GM18520 (cell line): ENCODE results near the gene C8A.

Source experiments
- ATAC-seq: cut with Tn5 transposase; IDR thresholded peaks from one replicate; pipeline ENCODE4 v1.9.1; 2021; ENCODE audit not compliant: unreplicated experiment

C8A gene

GRCh38 chr1:56881417-56881816 is 26.8 kb downstream of the C8A start:
- ATAC-seq: no peak

- no peak for ATAC-seq
Measured at GRCh38 chr1:56890229-56890628, 35.6 kb downstream of the C8A start.

- ATAC-seq: no peak
Measured at GRCh38 chr1:56894014-56894413, 39.4 kb downstream of the C8A start.

GRCh38 chr1:56897150-56898004 is 42.8 kb downstream of the C8A start:
- ATAC-seq: no peak

DNA sequence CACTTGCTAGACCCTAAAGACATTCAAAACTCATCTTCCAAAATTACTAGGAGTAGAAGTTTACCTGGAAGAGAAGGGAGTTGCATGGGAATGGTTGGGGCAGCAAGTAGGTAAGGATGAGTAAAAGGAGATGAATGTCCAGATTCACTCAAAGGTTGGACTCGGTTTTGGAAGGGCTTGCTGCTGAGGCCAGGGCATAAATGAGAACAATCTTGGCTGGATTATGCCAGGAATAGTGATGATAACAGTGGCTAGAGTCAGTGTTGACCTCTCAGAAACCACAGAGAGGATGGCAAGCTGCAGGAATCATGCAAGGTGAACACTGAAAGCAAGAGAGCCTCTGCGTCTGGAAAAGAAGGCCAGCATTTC is 43.4 kb downstream of the C8A start:
- no peak for ATAC-seq

GRCh38 chr1:56898879-56899278 is 44.3 kb downstream of the C8A start:
- no peak for ATAC-seq

- no peak for ATAC-seq
Measured at GRCh38 chr1:56901716-56902115, 47.1 kb downstream of the C8A start.

DNA sequence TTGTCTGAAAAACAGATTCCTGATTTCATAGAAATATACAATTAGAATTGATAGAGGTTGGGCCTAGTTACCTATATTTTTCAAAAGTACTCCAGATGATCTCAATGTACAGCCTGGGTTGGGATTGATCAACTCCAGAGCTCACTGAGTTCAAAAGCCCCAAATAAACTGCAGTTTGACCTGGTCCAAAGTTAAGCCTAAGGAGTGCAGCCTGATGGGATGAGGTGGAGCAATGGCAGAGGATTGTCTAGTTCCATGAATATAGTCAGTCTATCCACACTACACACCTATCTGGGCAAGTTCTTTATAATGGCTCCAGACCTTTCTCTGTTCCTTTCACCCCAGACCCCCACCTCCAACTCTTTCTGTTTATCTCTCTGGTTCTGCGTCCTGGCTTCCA is 49.2 kb downstream of the C8A start:
- no peak for ATAC-seq

DNA sequence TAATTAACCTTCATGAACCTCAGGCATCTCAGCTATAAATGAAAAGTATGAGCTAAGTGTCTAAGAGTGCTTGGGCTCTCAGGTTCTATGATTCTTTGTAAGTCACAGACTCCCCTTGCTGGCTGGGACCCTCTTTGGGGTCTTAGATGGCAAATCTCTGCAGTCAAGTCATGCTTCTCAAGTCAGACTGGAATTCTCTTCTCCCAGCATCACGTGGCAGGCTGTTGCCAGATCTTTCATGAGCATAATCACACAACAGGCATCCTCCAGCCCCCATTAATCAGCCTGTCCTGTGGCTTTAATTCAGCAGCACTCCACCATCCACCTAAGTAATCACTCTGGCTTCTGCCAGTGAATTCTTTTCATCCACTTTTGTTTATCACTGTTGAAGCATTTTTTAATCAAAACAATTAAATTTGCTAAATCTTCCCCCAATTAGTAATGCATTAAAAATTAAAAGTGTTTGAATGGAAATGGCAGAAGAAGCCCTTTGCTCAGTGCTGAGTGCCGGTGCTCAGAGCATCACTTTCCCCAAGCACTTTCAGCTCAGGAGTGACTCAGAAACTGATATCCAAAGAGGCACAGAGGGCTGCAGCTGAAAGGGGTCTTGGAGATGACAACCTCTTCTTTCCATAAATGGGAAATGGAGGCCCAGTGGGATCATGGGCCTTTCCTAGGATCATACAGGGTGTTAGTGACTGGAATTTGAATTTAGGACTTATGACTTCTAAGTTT is 50.2 kb downstream of the C8A start:
- ATAC-seq: no peak

GRCh38 chr1:56905667-56906066 is 51.1 kb downstream of the C8A start:
- ATAC-seq: no peak

DNA sequence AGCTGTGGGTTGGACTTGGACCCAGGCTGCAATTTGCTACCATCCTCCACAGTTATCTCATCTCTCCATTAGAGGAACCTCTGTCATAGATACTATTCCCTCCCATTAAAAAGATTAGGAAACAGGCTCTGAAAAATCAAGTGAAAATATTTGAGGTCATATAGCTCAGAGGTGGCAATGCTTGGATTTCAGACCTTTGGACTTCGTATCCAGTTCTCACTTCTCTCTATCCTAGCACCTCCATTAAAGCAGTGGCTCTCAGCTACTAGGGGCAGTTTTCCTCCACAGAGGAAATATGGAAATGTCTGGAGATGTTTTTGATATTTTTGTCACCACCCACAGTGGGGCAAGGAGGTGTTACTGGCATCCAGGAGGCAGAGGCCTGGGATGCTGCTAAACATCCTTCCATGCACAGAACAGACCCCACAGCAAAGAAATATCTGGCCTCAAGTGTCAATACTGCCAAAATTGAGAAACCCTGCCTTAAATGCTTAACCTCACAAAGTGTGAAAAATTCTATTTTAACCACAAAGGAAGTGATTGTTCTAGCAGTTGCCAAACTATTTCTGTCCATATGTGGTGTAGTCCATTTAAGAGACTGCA is 54.1 kb downstream of the C8A start:
- no peak for ATAC-seq

- no peak for ATAC-seq
Measured at GRCh38 chr1:56910441-56910985, 55.9 kb downstream of the C8A start.

DNA sequence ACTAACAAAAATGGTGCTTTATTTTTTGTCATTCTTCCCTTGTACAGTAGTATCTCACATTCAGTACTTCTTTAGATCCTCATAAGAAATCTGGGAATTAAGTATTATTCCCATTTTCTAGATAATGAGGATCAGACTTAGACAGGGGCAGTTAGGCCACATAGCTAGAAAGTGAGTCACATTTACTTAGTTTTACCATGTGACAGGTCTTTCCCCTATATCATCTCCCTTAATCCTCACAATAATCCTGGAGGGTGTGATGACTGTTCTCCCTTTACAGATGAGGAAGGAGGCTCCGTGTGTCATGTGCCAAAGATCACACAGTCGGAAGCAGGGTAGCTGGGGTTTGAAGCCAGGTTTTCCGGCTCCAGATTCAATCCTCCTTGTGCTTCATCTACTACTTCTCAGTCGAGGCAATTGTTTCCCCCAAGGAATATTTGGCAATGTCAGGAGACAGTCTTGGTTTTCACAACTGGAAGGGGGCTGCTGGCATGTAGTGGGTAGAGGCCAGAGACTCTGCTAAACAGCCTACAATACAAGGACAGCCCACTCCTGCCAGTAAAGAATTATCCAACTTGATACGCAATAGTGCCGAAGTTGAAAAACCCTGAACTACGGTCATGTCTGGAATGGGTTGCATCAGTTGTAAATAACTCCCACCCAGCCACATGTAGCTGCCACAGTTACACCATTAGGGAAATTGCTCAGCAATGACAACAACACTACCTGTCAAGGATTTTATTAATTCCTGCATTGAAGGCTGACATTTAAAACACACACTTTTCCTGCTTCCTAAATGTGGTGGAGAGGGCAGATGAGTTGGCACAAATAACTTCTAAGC is 56.7 kb downstream of the C8A start:
- ATAC-seq: no peak

- ATAC-seq: no peak
Measured at GRCh38 chr1:56912325-56912724, 57.7 kb downstream of the C8A start.

- ATAC-seq: no peak
Measured at GRCh38 chr1:56915960-56916359, 61.4 kb downstream of the C8A start.

DNA sequence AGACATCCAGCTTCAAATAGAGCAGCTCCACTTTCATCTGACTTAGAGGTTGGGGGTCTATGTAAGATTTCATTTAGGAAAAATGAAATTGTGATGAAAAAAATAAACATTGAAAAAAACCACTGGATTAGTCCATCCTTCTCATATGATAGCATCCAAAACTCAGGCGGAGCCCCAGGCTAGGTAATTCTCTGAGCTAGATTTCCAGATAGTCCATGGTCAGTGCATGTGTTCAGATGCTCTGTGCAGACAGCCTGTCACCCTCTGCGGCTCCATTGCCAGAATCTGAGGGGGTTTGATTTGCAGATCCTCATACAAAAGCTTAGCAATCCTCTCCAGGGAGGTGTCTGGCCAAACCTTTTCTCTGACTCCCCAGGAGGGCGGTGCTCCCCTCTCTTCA is 62.0 kb downstream of the C8A start:
- no peak for ATAC-seq

- no peak for ATAC-seq
Measured at GRCh38 chr1:56917356-56917755, 62.8 kb downstream of the C8A start.

DNA sequence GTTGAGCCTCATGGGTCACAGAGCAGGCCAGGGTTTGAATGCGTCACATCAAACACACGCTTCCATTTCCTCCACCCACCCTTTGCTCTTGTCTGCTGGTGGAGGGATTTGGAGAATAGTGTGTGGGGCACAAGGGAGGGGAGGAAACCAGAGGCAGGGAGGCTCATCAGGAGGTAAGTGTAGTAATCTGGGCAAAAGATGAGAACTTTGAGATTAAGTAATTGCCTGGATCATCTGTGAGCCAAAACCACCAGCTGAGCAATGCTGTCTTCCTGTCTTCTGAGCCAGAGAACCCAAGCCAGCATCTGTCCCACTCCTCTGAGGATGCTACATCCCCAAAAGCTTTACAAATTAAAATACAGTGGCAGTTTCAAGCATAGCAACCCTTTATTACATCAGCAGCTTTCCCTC is 66.0 kb downstream of the C8A start:
- ATAC-seq: no peak

GRCh38 chr1:56921479-56921878 is 66.9 kb downstream of the C8A start:
- no peak for ATAC-seq

- no peak for ATAC-seq
Measured at GRCh38 chr1:56922070-56922469, 67.5 kb downstream of the C8A start.

- ATAC-seq: no peak
Measured at GRCh38 chr1:56922507-56922906, 67.9 kb downstream of the C8A start.
